Measurements from ENCODE around the gene RCC2.
"Not testable (repeated sequence)": the region's sequence is repeated elsewhere in the genome, so short reads cannot be mapped to it uniquely, and the experiment has no call there.

RCC2 gene

DNA sequence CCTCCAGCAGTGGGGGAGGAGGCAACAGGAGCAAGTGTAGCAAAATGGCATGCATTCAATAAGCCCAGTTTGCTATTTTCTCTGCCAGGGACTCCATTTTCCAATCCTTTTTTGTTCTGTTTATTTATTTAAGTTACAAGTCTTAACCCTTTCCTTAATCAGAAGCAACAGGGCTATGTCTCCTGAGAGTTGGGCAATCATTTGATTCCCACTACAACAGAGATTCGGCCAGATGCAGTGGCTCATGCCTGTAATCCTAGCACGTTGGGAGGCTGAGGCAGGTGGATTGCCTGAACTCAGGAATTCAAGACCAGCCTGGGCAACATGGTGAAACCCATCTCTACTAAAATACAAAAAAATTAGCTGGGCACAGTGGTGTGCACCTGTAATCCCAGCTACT lies 25.5 kb downstream of the RCC2 start:
- no peak for DNase-seq

DNA sequence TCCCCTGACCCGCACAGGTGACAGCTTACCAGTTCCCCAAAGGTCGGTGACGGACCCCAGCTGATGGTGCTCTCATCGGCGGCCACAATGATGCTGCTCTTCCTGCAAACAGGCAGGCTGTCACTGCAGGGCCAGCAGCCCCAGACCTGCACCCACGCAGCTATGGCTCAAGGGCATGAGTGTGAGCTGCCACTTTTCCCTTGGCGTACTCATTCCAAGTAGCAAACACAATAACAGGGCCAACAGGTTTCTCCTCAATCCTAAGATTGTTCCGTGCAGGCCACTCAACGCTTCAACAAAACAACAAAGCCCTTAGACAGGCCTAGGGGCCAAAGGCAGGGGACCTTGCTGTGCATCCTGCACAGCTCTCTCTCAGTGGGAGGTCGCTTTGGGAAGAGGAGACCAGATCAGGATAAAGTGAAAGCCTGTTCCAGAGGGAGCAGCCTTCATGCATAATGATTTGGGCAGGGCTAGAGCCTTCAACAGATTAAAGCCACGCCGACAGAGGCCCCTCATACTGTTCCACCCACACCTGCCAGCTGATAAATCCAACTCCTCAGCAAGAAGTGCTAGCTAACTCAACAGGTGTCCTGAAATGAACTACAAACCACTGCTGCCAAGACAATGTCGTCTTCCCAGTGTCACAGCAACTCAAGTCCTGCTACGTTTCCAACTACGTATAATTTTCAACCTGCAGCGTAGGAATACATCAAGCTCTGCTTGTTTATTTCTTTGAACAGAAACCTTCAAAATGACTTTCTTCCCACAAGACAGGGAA lies 27.2 kb downstream of the RCC2 start:
- no peak for DNase-seq

DNA sequence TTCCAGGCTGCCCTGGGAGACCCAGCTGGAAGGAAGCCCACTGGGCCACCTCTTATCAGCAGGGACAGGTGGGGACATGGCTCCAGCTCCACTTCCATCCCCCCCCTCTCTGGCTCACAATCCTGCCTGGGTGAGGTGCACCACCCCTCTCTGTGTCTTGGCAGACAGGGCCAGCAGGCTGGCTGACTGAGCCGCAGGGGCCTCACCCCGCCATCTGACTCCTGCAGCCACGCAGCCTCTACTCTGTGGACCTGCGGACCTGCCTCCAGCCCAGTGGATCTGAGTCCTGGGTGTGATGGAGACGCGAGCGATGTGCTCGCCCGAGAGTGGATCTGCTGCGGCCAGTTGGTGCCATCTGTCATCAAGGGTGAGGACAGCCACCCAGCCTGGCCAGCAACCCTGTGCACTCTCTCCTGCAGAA lies 30.1 kb downstream of the RCC2 start:
- DNase-seq: no peak

DNA sequence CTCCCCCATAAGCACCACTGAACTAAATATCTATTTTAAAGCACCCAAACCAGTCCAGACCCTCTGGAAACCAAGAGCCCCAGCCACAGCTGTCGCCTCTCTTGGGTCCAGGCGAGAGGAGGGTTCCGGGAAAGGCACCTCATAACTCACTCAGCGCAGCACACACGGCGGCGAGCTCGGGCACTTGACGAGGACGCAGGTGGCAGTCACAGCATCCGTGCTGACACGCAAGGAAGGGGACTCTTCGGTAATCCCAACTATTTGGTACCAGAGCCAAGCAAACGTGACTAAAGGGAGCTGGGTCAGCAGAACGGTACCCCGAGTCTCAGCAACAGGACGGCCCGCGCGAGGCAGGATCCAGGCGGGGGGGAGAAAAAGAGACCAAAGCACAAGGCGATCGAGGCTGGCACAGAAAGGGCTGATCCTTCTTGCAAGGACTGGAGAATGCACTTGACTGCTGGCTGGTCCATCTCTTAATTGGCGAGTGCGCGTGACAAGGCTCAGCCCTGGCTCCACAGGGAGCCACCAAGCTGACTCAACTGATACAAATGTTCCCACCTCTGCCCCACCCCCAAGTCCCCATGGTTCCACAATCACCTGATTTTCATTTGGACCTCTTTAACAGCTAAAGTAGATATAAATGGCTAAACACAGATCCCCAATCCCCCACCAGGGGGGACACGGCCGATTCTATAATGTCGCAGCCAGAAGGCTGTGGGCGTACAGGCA lies 31.5 kb downstream of the RCC2 start:
- not testable (repeated sequence) for DNase-seq

DNA sequence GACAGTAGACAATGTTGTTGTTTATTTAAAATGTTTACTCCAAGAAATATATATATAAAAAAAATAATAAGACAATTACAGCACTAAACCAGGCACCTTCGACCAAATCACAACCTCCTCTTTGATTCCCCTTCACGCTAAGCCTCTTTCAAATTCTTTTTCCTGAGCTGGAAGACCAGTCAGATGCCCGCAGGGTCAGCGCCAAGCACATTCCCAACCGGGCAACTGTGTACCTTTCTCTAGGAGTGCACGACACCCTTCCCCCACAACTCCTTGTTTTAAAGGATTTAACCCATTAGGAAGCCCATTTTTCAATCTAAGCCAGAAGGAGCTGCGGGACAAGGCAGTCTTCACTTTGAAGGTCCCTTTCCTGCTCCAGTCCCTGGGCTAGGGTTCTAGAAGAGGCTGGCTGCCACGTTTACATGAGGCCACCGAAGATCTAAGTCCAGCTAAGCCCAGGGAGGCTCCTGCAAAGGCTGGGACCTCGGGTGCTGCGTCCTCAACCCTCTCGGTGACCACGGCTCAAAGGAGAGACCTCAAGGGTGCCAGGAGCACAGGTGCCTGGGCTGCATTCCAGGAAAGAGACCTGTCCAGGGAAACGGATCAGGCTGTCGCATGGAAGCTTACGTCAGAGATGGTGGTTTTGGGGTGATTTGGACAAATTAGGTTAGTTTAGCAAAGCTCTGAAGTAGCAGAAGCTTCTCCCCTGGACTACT lies 32.6 kb downstream of the RCC2 start:
- DNase-seq: not testable (repeated sequence)

DNA sequence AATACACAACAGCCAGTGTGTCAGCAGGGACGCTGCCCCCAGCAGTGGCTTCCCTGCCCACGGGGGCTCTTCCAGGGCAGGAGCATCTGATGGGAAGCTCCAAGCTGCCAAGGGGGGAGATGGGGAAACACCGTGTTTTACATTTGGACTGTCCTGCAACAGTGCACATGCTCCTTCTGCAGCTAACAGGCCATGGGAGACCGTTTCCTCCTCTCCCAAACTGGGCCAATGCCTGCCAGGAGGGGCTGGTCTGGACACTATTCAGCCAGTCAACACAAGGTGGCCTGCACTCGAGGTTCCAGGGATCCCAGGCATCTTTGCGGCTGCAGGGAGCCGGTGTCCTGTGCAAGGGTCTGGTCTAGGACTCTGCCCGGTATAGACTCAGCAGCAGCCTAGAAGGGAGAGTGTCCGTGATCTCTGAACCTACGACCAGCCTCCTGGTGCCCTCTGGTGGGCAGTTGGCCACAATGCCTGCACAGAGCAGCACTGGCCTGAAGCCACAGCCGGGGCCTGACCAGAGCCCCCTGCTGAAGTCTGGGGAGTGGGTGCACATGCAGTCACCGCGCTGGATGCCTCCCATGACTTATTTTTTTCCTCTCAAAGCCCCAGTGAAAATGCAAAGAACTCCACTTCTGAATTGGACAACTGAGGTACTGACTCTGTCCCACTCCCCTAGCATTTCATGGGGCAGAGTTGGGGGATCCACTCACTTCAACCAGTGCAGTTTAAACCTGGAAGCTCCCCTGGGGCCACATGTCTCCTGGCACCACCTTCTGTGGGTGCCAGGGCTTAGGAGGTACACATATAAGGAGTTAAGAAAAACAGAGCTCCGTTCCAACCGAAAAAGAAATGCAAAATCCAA lies 33.3 kb downstream of the RCC2 start:
- DNase-seq: no peak

DNA sequence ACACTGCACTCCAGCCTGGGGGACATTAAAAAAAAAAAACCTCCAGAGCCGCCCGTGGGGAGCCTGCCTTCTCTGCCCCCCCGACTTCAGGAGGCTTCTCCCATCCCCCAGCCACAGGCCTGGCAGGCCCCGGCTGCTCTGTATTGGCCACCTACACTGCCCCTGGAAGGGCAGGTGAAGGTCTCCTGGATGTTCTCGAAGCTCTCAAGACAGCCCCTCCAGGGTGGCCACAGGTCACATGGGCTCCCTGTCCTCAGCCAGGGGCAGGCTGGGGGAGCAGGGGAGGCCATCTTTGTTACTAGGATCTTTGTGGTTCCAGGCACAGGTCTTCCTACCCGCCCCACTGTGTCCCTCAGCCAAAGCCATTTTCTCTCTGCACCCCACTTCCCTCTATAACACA lies 34.7 kb downstream of the RCC2 start:
- DNase-seq: no peak

DNA sequence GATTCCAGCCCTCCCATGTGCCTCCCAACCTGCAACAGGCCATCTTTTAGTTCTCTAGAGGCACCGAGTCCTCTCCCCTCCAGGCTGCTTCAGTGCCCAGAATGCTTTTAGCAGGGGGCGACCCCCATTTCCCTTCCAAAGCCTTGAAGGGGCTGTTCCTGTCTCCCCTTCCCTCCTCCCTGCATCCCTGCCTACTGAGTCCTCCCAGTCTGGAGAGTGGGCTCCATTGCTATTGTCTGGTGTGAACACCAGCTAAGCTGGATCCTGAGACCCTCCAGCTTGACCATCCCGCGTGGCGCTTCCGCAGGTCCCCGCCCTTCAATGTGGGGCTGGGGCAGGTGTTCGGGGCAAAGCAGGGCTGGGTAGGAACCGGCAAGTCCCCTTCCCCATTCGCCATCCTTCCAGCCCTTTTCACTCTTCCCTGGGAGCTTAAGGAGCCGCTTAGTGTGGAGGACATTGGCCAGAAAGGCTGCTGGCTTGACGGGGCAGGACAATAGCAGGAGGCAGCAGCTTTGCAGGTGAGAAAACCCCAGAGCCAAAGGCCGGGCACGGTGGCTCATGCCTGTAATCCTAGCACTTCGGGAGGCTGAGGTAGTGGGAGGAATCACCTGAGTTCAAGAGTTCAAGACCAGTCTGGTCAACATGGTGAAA lies 35.3 kb downstream of the RCC2 start:
- DNase-seq: no peak

DNA sequence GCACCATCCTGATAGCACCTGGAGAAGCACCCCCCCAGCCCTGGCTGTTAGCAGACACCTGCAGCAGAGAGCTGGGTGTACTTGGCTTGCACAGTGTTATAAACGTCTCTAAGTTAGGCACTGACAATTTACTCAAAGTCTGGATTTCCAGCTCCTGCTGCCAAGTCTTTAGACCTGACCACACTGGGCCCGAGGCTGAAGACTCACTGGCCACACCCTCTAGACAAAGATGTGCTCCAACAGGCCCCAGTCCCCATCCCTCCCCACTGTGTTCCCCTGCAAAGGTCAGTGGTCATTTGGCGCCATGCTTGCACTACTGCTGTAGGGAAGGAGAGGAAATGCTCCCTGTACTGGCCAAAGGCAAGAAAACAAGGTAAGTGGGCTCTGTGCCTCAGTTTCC lies 36.4 kb downstream of the RCC2 start:
- no peak for DNase-seq

DNA sequence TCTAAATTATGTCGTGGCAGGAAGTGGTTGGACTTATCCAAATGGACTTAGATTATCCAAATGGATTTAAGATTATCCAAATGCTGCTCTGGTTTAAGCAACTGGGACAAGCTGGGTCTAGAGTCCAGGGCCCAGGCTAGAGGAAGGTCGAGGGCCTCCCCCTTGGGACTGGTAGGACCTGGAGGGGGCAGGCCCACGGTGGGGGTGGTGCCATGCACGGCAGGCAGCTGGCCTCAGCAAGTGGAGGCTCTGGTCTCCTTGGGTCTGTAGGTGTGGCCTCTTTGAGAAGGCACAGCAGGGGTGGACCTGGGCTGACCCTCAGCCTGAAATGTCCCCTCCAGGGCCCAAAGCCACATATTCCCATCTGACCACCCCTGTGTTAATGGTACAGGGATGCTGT lies 37.6 kb downstream of the RCC2 start:
- no peak for DNase-seq

DNA sequence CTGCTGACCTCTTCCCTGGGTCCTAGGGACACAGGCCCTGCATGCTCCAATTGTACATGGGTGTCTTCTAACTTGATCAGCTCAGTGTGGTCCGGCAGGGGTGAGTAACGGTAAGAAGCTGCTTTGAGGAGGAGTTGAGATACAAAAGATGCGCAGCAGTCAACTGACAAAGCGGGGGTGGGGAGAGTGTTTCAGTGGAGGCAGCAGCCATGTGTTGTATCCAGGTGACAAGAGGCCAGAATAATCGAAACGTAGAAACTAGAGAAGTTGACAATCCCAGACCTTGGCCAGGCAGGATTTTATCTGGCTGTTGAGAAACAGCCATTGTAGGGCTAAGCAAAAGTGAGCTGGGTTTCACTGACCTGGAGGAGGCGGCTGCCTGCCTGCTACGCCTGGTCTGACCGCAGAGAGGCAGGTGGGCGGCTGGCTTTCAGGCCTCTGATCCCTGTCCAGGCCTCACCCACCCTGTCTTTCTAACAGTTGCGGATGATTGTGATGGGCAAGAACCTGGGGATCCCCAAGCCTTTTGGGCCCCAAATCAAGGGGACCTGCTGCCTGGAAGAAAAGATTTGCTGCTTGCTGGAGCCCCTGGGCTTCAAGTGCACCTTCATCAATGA lies 38.6 kb downstream of the RCC2 start:
- no peak for DNase-seq

DNA sequence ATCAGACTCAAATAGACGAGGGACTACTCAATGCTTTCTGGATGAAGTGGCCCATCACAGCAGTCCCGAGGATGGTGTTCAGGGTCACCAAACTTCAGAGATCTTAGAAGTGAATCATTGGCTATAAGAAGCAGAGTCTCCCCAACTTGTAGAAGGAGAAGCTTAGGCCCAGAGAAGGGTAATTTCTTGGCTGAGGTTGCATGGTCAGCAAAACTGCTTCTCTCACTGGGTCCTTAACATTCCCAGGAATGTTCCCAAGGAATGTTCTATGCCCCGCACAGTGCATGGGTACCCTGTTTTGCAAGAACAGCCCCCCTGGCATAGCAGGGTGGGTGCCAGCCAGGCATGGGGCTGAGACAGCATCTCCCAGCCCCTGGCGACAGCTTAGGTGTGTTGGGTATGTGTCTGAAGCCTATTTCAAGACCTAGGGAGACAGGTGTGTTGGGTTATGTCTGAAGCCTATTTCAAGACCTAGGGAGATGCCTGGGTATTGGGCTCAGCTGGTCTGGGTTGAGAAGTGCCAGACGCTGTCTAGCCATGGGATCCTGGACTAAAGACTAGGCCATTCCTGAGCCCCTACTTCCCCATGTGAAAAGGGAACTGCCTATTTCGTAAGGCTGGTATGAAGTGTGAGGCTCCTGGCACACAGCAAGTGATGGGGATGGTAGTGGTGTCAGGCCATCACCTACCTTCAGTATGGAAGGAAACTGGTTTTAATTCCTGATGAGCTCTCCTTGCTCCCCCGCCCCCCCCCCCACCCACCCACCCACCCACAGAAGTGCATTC lies 41.4 kb downstream of the RCC2 start:
- no peak for DNase-seq

DNA sequence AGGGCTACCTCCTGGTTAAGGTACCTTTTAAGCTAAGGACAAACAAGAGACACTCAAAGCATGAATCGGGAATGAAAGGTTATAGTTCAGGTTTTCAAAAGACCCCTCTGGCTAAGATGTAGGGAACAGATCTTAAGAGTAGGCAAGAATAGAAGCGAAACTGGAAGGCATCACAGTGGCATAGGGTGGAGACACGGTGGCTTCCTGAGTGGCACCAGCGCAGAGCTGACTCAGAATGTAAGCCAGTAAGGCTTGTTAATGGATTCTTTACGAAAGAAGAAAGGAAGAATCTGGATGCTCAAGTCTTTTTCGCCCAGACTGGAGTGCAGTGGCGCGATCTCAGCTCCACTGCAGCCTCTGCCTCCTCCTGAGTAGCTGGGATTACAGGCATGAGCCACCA lies 46.2 kb downstream of the RCC2 start:
- DNase-seq: no peak

DNA sequence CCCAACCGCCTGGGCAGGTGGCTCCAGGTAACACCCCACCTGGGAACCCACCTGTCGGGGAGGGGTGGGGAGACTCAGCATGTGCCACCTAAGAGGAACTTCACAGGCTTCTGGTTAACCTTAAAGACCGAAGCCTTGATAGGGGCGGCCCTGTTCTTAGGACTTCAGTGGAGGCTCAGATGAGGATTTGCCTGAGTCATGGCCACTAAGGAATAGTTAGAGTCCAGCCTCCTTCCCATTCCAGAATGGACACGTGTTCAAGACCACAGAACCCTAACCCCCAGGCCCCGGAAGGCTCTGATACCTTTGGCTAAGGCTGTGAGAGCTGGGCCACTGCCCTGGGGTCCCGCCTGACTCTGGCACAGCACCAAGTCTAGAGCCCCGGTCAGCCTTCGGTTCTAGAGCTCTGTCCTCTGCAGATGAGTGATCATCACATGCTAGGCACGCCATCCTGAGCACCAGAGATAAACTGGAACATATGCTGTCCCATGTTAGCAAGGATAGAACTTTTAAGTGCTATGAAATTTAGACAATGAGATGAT lies 47.2 kb downstream of the RCC2 start:
- DNase-seq: no peak

DNA sequence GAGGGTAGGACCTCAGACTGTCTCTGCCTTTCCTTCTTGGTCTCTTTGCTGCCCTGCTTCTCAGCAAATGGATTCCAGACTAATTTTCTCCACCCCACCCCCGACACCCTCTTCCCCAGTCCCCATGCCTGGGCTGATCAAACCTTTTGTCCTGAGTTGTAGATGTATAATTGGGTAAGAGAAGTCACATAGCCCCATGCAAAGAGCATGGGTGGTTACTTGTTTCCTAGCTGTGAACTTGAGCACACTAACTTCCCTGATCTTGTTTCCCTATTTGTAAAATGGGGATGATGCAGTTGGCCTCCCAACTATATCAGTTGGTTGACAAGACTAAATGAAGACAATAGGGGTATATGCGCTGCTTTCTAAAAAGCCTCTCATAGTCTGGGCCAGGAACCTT lies 58.3 kb downstream of the RCC2 start:
- DNase-seq: no peak

DNA sequence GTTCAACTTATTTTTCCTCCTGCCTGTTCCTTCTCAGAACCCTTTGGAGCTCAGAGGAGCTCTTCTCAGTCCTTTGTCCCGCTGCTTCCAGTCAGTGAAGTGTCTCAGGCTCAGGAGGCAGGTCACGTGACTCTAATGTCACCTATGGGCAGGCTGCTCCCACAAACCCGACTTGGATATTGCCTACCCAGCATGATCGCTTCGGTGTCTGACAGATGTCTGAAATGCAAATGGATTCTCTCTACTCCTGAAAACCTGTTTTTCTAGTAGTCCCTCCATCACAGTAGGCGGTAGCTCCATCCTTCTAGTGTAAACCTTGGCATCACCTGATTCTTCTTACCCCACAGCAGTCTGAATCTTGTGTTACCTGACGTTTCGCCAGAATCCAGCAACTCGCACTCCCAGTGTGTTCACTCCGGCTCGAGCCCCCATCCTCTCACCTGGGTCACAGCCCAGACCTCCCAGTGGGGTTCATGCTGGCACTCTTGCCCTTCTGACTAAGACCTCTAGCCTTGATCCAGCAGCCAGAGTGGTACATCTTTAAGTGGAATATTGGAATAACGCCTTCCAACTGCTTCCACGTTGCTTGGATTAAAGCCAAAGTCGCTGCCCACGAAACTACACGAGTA lies 62.0 kb downstream of the RCC2 start:
- DNase-seq: no peak

DNA sequence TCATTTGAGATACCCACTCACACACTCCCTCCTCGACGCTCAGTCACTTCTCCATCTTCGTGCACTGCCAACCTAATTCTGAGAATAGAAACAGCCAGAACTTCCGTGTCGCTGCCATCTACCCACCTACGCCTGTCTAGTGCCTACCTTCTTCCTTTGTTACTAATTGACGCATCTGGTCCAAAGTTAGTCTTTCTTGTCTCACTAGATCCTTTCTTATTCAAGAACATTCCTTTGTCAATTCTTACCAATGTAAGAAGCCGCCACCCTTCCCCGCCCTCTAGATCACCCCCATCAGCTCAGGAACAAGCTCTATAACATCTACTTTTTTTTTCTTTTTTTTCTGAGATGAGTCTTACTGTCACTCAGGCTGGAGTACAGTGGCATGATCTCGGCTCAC lies 63.8 kb downstream of the RCC2 start:
- DNase-seq: no peak

DNA sequence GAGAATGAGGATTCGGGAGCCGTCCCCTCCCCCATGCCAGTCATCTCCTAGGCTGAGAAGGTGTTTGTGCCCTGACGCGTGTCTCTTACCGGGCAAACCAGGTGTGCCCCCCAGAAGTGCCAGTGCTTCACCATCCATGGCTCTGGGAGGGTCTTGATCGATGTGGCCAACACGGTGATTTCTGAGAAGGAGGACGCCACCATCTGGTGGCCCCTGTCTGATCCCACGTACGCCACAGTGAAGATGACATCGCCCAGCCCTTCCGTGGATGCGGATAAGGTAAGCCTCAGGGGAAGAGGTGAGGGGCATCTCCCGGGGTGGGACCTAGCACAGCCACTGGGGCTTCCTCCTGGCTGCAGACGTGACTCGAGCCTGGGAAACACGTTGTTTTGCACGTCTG lies 66.5 kb downstream of the RCC2 start:
- DNase-seq: no peak

DNA sequence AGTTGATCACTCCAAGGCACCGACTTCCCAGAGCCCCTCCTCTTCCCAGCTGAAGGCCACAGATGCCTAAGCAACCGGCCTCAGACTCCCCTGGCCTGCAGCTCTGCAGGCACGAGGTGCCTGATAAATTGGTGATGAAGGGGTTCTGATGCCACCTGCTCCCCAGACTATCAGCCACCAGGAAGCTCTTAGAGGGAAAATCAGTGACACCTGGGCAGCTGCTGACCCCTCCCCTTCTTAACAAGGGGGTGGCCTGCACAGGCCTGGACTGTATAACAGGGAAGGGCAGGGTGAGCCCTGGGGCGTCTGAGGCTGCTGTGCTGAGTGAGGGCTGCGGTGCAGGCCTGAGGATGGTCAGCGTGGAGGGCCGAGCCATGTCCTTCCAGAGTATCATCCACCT lies 67.6 kb downstream of the RCC2 start, which contains the start of gene PADI6:
Gene PADI6 (plus strand): TSS at position 301 of the 400 bp plus-strand sequence. CDS start 50 bp downstream, at position 351.
- no peak for DNase-seq

DNA sequence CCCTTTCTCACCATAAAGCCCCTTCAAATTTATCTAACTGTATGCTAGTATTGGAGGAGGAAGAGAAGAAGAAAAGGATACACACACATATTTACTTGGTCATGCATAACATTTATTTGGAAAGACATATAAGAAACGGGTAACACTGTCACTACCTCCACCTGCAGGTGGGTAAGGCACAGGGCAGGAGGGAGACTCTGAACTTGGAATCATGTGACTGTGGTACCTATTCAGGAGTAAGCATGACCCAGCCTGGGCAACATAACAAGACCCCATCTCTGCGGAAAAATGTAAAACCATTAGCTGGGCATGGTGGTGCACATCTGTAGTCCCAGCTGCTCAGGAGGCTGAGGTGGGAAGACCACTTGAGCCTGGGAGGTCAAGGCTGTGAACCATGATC lies 68.9 kb downstream of the RCC2 start:
- no peak for DNase-seq

All from NCI-H2081 treated with DMSO at 0.1 percent for 48 hours (cell line).